GM18505 (cell line): ENCODE data around the gene ASXL1.
A peak's percentile ranks its signal among the peaks of the same experiment; 100 is the strongest.

Source experiments
- ATAC-seq: cut with Tn5 transposase; IDR thresholded peaks from one replicate; pipeline ENCODE4 v1.9.1; 2021; ENCODE audit not compliant: unreplicated experiment
- POLR2A ChIP-seq: IDR thresholded peaks from 4 replicates; pipeline ENCODE4 v1.6.1; 2011; ENCODE audit warnings: borderline replicate concordance; ENCODE audit not compliant: insufficient read depth, insufficient read length; ENCODE audit errors: extremely low read depth

The ASXL1 gene

GRCh38 chr20:32480371-32481241, 122.5 kb downstream of the ASXL1 start:
- ATAC-seq = no peak
- TF ChIP-seq POLR2A = no peak

- no peak for ATAC-seq
These were observed 123.4 kb downstream of the ASXL1 start for GRCh38 chr20:32481311-32482142.

GRCh38 chr20:32482143-32482441, 124.0 kb downstream of the ASXL1 start:
- ATAC-seq = no peak
- TF ChIP-seq POLR2A = no peak

More at GRCh38 chr20:32481311-32482142, 123.4 kb downstream of the ASXL1 start:
- no peak for TF ChIP-seq POLR2A

GRCh38 chr20:32482442-32483261, 124.5 kb downstream of the ASXL1 start:
- TF ChIP-seq POLR2A = no peak
- ATAC-seq = no peak

- ATAC-seq = no peak
- no peak for TF ChIP-seq POLR2A
These were observed 125.5 kb downstream of the ASXL1 start for GRCh38 chr20:32483351-32484224.

GRCh38 chr20:32484225-32484957, 126.3 kb downstream of the ASXL1 start:
- no peak for TF ChIP-seq POLR2A
- ATAC-seq = no peak

- peak; percentile 46 for ATAC-seq
These were observed 127.0 kb downstream of the ASXL1 start for GRCh38 chr20:32484958-32485769.

GRCh38 chr20:32485770-32486478, 127.8 kb downstream of the ASXL1 start:
- TF ChIP-seq POLR2A = no peak
- ATAC-seq = no peak

More at GRCh38 chr20:32484958-32485769, 127.0 kb downstream of the ASXL1 start:
- no peak for TF ChIP-seq POLR2A

- ATAC-seq = no peak
- TF ChIP-seq POLR2A = no peak
These were observed 129.2 kb downstream of the ASXL1 start for GRCh38 chr20:32487381-32487780.

GRCh38 chr20:32488066-32488838, 130.1 kb downstream of the ASXL1 start:
- no peak for ATAC-seq

More at GRCh38 chr20:32488066-32488838, 130.1 kb downstream of the ASXL1 start:
- no peak for TF ChIP-seq POLR2A
